Measurements from ENCODE around the gene CSNK1A1L. TPM values are rescaled to one million over a fixed set of nuclear protein-coding genes. Genes with fewer than 3 reads are reported as not detected.

The CSNK1A1L gene
- total RNA-seq, 1 donor from 2014 or later: not detected

DNA sequence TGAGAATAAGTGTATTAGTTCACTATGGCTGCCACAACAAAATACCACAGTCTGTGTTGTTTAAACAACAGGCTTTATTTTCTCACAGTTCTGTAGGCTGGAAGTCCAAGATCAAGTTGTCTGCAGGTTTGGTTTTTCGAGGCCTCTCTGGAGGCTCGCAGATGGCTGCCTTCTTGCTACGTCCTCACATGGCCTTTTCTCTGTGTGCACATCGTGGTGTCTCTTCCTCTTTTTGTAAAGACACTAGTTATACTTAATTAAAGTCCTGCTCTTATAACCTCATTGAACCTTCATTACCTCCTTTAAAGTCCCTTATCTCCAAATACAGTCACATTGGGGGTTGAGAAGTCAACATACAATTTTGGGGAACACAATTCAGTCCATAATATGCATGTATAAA, 10.6 kb downstream of the CSNK1A1L start:
- no peak overlapping the region for H3K4me3 ChIP-seq
- no peak overlapping the region for H3K27ac ChIP-seq
- no peaks in the 10 kb centered on the region for H3K36me3 ChIP-seq
- H3K27me3 ChIP-seq: no peaks in the 10 kb centered on the region
- TF ChIP-seq, protein P1, sequence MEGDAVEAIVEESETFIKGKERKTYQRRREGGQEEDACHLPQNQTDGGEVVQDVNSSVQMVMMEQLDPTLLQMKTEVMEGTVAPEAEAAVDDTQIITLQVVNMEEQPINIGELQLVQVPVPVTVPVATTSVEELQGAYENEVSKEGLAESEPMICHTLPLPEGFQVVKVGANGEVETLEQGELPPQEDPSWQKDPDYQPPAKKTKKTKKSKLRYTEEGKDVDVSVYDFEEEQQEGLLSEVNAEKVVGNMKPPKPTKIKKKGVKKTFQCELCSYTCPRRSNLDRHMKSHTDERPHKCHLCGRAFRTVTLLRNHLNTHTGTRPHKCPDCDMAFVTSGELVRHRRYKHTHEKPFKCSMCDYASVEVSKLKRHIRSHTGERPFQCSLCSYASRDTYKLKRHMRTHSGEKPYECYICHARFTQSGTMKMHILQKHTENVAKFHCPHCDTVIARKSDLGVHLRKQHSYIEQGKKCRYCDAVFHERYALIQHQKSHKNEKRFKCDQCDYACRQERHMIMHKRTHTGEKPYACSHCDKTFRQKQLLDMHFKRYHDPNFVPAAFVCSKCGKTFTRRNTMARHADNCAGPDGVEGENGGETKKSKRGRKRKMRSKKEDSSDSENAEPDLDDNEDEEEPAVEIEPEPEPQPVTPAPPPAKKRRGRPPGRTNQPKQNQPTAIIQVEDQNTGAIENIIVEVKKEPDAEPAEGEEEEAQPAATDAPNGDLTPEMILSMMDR (IDR thresholded peaks at IDR 0.05): no peak
- H3K4me1 ChIP-seq: no peaks in the 10 kb centered on the region
- intact Hi-C loops (cut with DNase I): no loop called here
- DNase-seq (ENCODE audit: low spot score in 2 of 2): no peak
- no peaks in the 10 kb centered on the region for H3K9me3 ChIP-seq

DNA sequence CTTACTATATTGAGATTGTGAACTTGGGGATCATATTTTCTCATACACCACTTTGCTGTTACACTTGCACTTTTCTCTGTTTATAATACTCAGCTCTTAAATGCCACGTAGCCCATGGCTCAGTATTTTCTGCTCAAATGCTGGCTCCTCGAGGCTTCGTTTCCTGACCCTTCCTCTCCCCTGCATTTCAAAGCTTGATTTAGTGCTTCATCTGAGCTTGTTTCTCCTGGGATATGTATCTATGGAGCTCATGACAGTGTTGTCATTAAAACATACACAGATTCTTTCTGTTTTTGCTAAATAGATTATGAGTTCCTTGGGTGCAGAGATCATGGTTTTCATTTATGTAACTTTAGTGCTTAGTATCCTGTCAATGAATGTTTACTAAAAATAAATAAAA, 11.4 kb downstream of the CSNK1A1L start:
- no peak overlapping the region for H3K4me3 ChIP-seq
- TF ChIP-seq, protein P1 (IDR thresholded peaks at IDR 0.05): no peak
- no peak for DNase-seq (ENCODE audit: low spot score in 2 of 2)

GRCh38 chr13:37091835-37092234, 13.6 kb downstream of the CSNK1A1L start:
- H3K4me1 ChIP-seq: no peaks in the 10 kb centered on the region
- TF ChIP-seq, protein P1 (IDR thresholded peaks at IDR 0.05): no peak

More for the DNA sequence above, 11.4 kb downstream of the CSNK1A1L start:
- Histone ChIP-seq H3K9me3 (no peaks in the 10 kb centered on the region), H3K27me3 (no peaks in the 10 kb centered on the region), H3K36me3 (no peaks in the 10 kb centered on the region), H3K4me1 (no peaks in the 10 kb centered on the region), H3K27ac (no peak overlapping the region)
- intact Hi-C loops (cut with DNase I): no loop called here

DNA sequence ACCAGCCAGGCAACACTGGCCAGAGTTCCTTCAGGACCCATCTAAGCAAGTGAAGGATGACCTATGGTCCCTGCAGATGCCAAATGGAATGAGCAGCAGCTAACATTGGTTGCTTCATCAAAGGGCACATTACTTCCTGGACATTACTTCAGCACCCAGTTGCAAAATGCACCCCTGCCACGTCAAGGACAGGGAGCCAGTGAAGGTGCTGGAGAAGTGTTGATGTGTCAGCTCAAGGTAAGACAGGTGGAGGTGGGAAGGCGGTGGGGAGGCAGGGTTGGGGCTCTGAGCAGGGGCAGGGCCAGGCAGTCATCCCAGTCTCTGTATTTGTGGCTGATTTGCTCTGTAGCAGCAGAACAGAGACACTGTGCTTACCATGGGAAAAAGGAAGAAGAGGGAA, 14.6 kb downstream of the CSNK1A1L start:
- Histone ChIP-seq H3K9me3 (no peaks in the 10 kb centered on the region), H3K4me3 (no peak overlapping the region)

More at GRCh38 chr13:37091835-37092234, 13.6 kb downstream of the CSNK1A1L start:
- H3K9me3 ChIP-seq: no peaks in the 10 kb centered on the region
- DNase-seq (ENCODE audit: low spot score in 2 of 2): no peak
- no peaks in the 10 kb centered on the region for H3K27me3 ChIP-seq
- H3K27ac ChIP-seq: no peak overlapping the region
- H3K36me3 ChIP-seq: no peaks in the 10 kb centered on the region
- intact Hi-C loops (cut with DNase I): no loop called here
- H3K4me3 ChIP-seq: no peak overlapping the region

GRCh38 chr13:37089495-37089894, 16.0 kb downstream of the CSNK1A1L start:
- TF ChIP-seq, protein P1 (IDR thresholded peaks at IDR 0.05): no peak
- H3K27me3 ChIP-seq: no peaks in the 10 kb centered on the region
- DNase-seq (ENCODE audit: low spot score in 2 of 2): no peak
- H3K27ac ChIP-seq: no peak overlapping the region
- intact Hi-C loops (cut with DNase I): no loop called here
- H3K4me3 ChIP-seq: no peak overlapping the region
- H3K36me3 ChIP-seq: no peaks in the 10 kb centered on the region
- no peaks in the 10 kb centered on the region for H3K4me1 ChIP-seq
- no peaks in the 10 kb centered on the region for H3K9me3 ChIP-seq

More for the DNA sequence above, 14.6 kb downstream of the CSNK1A1L start:
- Histone ChIP-seq H3K4me1 (no peaks in the 10 kb centered on the region), H3K27me3 (no peaks in the 10 kb centered on the region), H3K27ac (no peak overlapping the region), H3K36me3 (no peaks in the 10 kb centered on the region)
- TF ChIP-seq, protein P1 (IDR thresholded peaks at IDR 0.05): no peak
- no peak for DNase-seq (ENCODE audit: low spot score in 2 of 2)
- intact Hi-C loops (cut with DNase I): no loop called here

GRCh38 chr13:37087486-37087885, 18.0 kb downstream of the CSNK1A1L start:
- Histone ChIP-seq H3K4me3 (no peak overlapping the region), H3K4me1 (no peaks in the 10 kb centered on the region), H3K36me3 (no peaks in the 10 kb centered on the region), H3K27me3 (no peaks in the 10 kb centered on the region), H3K9me3 (no peaks in the 10 kb centered on the region), H3K27ac (no peak overlapping the region)
- TF ChIP-seq, protein P1 (IDR thresholded peaks at IDR 0.05): no peak
- intact Hi-C loops (cut with DNase I): no loop called here
- DNase-seq (ENCODE audit: low spot score in 2 of 2): no peak

All from ascending aorta (tissue), 2 donors.